ENCODE measurements around the gene ACOT8.

DNA sequence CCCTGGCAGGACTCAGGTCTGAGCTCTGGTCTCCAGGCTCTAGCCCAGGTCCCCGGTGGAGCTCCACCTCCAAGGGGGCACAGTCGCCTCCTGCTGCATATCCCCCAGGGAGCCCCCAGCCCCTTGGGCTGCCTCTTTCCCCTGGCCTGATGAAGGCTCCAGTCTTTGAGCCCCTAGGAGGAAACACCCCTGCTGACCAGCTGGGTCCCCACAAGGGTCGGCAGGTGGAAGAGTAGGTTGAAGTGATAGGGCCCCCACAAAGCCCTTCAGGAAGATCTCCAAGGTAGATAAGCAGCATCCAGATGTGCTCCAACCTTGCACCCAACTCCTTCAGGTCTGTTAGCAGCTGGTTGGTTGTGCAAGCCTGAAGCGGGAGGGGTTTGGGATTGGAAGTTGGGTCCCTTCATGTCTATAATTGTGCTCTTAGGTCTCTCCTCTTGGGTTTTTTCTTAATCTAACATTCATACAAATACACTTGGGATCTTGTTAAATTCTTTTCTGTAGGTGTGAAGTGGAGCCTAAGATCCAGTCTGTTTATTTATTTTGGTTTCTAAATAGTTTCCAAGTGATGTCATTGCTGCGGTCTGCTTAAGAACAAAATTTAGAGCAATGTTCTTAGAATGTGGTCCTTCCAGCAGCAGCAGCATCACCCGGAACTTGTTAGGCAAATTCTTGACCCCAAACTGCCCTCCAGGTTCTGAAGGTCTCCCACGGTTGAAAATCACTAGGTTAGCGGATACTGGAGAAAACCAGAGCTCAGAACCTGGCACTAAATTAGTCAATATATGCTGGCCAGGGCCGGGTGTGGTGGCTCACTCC lies 39.6 kb downstream of the ACOT8 start:
- TF ChIP-seq, protein P1, sequence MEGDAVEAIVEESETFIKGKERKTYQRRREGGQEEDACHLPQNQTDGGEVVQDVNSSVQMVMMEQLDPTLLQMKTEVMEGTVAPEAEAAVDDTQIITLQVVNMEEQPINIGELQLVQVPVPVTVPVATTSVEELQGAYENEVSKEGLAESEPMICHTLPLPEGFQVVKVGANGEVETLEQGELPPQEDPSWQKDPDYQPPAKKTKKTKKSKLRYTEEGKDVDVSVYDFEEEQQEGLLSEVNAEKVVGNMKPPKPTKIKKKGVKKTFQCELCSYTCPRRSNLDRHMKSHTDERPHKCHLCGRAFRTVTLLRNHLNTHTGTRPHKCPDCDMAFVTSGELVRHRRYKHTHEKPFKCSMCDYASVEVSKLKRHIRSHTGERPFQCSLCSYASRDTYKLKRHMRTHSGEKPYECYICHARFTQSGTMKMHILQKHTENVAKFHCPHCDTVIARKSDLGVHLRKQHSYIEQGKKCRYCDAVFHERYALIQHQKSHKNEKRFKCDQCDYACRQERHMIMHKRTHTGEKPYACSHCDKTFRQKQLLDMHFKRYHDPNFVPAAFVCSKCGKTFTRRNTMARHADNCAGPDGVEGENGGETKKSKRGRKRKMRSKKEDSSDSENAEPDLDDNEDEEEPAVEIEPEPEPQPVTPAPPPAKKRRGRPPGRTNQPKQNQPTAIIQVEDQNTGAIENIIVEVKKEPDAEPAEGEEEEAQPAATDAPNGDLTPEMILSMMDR (IDR thresholded peaks at IDR 0.05; ENCODE audit: low read depth, low read length) = no peak
- TF ChIP-seq POLR2A (IDR thresholded peaks at IDR 0.05; ENCODE audit: extremely low read depth, insufficient read length) = no peak
- TF ChIP-seq, protein P2, sequence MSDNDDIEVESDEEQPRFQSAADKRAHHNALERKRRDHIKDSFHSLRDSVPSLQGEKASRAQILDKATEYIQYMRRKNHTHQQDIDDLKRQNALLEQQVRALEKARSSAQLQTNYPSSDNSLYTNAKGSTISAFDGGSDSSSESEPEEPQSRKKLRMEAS (IDR thresholded peaks at IDR 0.05; ENCODE audit: low read depth, low read length) = no peak
